CD4-positive, alpha-beta T cell (primary cell): ENCODE data around the gene MSGN1. TPM values are rescaled to one million over a fixed set of nuclear protein-coding genes. Genes with fewer than 3 reads are reported as not detected.

Source experiments
- ATAC-seq: fragments of 200-7000 bp; cut with Tn5 transposase; one replicate; pipeline ENCODE4 v1.10.0; 2022; ENCODE audit warnings: mild to moderate bottlenecking; ENCODE audit not compliant: poor library complexity
- CTCF ChIA-PET: fragments of 350-600 bp; sonication (Branson Sonifier 250); formaldehyde crosslinking; loops from one replicate; lab custom pipeline; 2021; ENCODE audit warnings: antibody characterized with exemption, inconsistent platforms; lab: Charles Lee
- POLR2A ChIA-PET: fragments of 350-600 bp; sonication (Branson Sonifier 250); formaldehyde crosslinking; loops from one replicate; lab custom pipeline; 2021; ENCODE audit warnings: antibody characterized with exemption, inconsistent platforms; lab: Charles Lee
- DNase-seq, 14 experiments: peaks; one replicate each; pipeline ENCODE4 v3.0.0-alpha.2; 2013 to 2020; ENCODE audit warnings: mixed read lengths in 2 of 14
- H3K27ac ChIP-seq, 2 donors: one replicate each; pipeline versions ENCODE4 v1.5.1 to v1.7.0; 2013; ENCODE audit warnings: low read length in 2 of 2, low read depth in 1 of 2, mild to moderate bottlenecking in 1 of 2
- H3K27me3 ChIP-seq, 2 experiments: 1 replicate in 1 of 2; 2 replicates in 1 of 2; pipeline versions ENCODE4 v1.6.1 to v1.7.0; 2013; ENCODE audit warnings: low read length in 2 of 2, control low read depth in 1 of 2, mild to moderate bottlenecking in 1 of 2, moderate library complexity in 1 of 2; ENCODE audit not compliant: insufficient read depth in 2 of 2, control insufficient read depth in 1 of 2
- H3K36me3 ChIP-seq: one replicate; pipeline ENCODE4 v1.6.1; 2013; ENCODE audit warnings: low read length, control low read depth; ENCODE audit not compliant: insufficient read depth
- H3K4me1 ChIP-seq: one replicate; pipeline ENCODE4 v1.6.1; 2013; ENCODE audit warnings: low read length, control low read depth; ENCODE audit not compliant: insufficient read depth
- H3K4me3 ChIP-seq: one replicate; pipeline ENCODE4 v1.5.1; 2013; ENCODE audit warnings: mild to moderate bottlenecking, low read length, moderate library complexity
- H3K9me3 ChIP-seq, 2 experiments: 1 replicate in 1 of 2; 2 replicates in 1 of 2; pipeline versions ENCODE4 v1.6.1 to v1.7.0; 2013; ENCODE audit warnings: low read length in 2 of 2, mild to moderate bottlenecking in 2 of 2, control low read depth in 1 of 2, moderate library complexity in 1 of 2; ENCODE audit not compliant: control insufficient read depth in 1 of 2, insufficient read depth in 1 of 2
- H3K27ac Mint-ChIP-seq: one replicate; pipeline ENCODE4 v1.8.0; 2020; ENCODE audit warnings: mixed read lengths
- H3K27me3 Mint-ChIP-seq: one replicate; pipeline ENCODE4 v1.8.0; 2021; ENCODE audit warnings: mixed read lengths
- H3K36me3 Mint-ChIP-seq: one replicate; pipeline ENCODE4 v1.8.0; 2021; ENCODE audit warnings: low read depth, mixed read lengths
- H3K4me1 Mint-ChIP-seq: one replicate; pipeline ENCODE4 v1.8.0; 2021; ENCODE audit warnings: low read depth, mixed read lengths
- H3K4me3 Mint-ChIP-seq: one replicate; pipeline ENCODE4 v1.8.0; 2020; ENCODE audit warnings: mild to moderate bottlenecking, mixed read lengths
- H3K9me3 Mint-ChIP-seq: one replicate; pipeline ENCODE4 v1.8.0; 2020; ENCODE audit warnings: mixed read lengths
- CTCF ChIP-seq: fragments of 200-600 bp; IDR thresholded peaks from one replicate; pipeline ENCODE4 v1.8.0; 2022; ENCODE audit warnings: antibody characterized with exemption, mild to moderate bottlenecking
- intact Hi-C, 2 experiments: fragments of 100-400 bp; cut with DNase I in 1 of 2; cut with micrococcal nuclease in 1 of 2; formaldehyde crosslinking; loops; one replicate each; pipeline versions ENCODE4 v1.15.1 to v1.9.0; 2023 to 2025; cut with DNase I, micrococcal nuclease
- total RNA-seq, 174 experiments: library from RNA in 2 of 174; stranded (reverse) in 2 of 174; gene quantifications; one replicate each; pipeline ENCODE4 v1.2.3 and lab custom pipeline; 2021 to 2026

MSGN1 gene
- total RNA-seq, 2 experiments from 2014 or later, result not detected

- no peaks in the 10 kb centered on the region for H3K9me3 Mint-ChIP-seq
- H3K4me3 Mint-ChIP-seq, result no peak overlapping the region
- peaks cover 14 to 18% of the 10 kb centered on the region in 2 experiments for H3K27me3 ChIP-seq
- intact Hi-C loops, result no loop called here
- TF ChIP-seq CTCF, result peak; percentile 27
- no peak for ATAC-seq
- H3K36me3 ChIP-seq, result no peaks in the 10 kb centered on the region
- peaks cover 7% of the 10 kb centered on the region for H3K4me1 ChIP-seq
- peaks cover 0 to 9% of the 10 kb centered on the region in 2 experiments for H3K9me3 ChIP-seq
- CTCF ChIA-PET, result no interaction called here
- no peak overlapping the region for H3K27ac Mint-ChIP-seq
- no peaks in the 10 kb centered on the region for H3K4me1 Mint-ChIP-seq
- no peaks in the 10 kb centered on the region for H3K36me3 Mint-ChIP-seq
- peaks cover 45% of the 10 kb centered on the region for H3K27me3 Mint-ChIP-seq
- peak in 7 of 14 experiments; percentile 2 to 45 (median 14) for DNase-seq
- POLR2A ChIA-PET, result no interaction called here
- no peak overlapping the region for H3K27ac ChIP-seq
- no peak overlapping the region for H3K4me3 ChIP-seq
Measured at GRCh38 chr2:17830053-17831034, 14.1 kb downstream of the MSGN1 start.

GRCh38 chr2:17835516-17835915 lies 19.3 kb downstream of the MSGN1 start:
- no peak overlapping the region for H3K27ac ChIP-seq
- ATAC-seq (no peak), DNase-seq (no peak)
- peaks cover 3% of the 10 kb centered on the region for H3K4me1 ChIP-seq
- H3K9me3 ChIP-seq, result peaks cover 0 to 3% of the 10 kb centered on the region in 2 experiments
- no peak for TF ChIP-seq CTCF
- no peaks in the 10 kb centered on the region for H3K36me3 Mint-ChIP-seq
- H3K4me3 ChIP-seq, result no peak overlapping the region
- H3K4me3 Mint-ChIP-seq, result no peak overlapping the region
- H3K36me3 ChIP-seq, result no peaks in the 10 kb centered on the region
- H3K4me1 Mint-ChIP-seq, result no peaks in the 10 kb centered on the region
- ChIA-PET POLR2A (no interaction called here), CTCF (no interaction called here)
- peaks cover 29% of the 10 kb centered on the region for H3K27me3 Mint-ChIP-seq
- no peak overlapping the region for H3K27ac Mint-ChIP-seq
- H3K9me3 Mint-ChIP-seq, result no peaks in the 10 kb centered on the region
- peaks cover 8 to 12% of the 10 kb centered on the region in 2 experiments for H3K27me3 ChIP-seq
- intact Hi-C loops, result no loop called here

GRCh38 chr2:17839959-17840358 lies 23.7 kb downstream of the MSGN1 start:
- Histone ChIP-seq H3K27ac (no peak overlapping the region), H3K27me3 (no peaks in the 10 kb centered on the region), H3K36me3 (no peaks in the 10 kb centered on the region), H3K9me3 (no peaks in the 10 kb centered on the region), H3K4me1 (no peaks in the 10 kb centered on the region), H3K4me3 (no peak overlapping the region)
- H3K4me1 Mint-ChIP-seq, result no peaks in the 10 kb centered on the region
- no peak overlapping the region for H3K27ac Mint-ChIP-seq
- ChIA-PET CTCF (no interaction called here), POLR2A (no interaction called here)
- peaks cover 18% of the 10 kb centered on the region for H3K27me3 Mint-ChIP-seq
- H3K36me3 Mint-ChIP-seq, result no peaks in the 10 kb centered on the region
- no peak for ATAC-seq
- H3K4me3 Mint-ChIP-seq, result no peak overlapping the region
- DNase-seq, result no peak
- H3K9me3 Mint-ChIP-seq, result no peaks in the 10 kb centered on the region
- intact Hi-C loops, result no loop called here
- TF ChIP-seq CTCF, result no peak
